ENCODE data around the gene YTHDF1. TPM values are rescaled to one million over a fixed set of nuclear protein-coding genes. Genes with fewer than 3 reads are reported as not detected.
"Not testable (repeated sequence)": the region's sequence is repeated elsewhere in the genome, so short reads cannot be mapped to it uniquely, and the experiment has no call there.

The YTHDF1 gene
- total RNA-seq, 1 donor from 2014 or later: 32.6 TPM

DNA sequence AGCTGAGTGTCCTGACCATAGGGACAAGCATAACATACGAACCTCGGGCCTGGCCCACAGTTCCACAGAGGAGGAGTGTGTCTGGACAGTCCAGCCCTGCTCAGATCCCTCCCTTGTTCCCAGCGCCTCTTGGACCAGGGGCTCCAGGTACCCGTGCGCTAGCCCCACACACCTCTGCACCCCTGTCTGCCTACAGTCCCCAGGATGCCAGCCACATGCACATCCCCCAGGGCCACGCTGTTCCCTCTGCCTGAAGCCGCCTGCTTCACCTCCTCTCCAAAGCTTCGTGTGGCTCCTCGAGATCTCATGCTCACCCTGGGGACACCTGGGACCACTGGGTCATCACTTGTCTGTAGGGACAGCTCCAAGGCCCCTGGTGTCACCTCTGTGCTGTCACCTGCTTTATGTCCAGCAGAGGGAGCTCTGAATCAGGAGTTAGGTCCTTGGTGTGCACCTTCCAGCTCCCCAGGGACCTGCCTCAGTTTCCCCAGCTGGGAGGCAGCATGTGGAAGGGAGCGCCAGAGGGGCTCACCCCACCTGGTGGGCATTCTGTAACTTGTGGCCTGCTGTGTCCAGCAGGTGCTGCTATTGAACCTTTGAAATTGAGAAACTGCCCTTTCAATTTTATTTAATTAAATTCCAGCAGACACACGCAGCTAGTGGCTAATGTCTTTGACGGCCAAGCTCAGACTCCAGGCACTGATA lies 7.3 kb upstream of the YTHDF1 start:
- H3K4me3 Mint-ChIP-seq: no peak overlapping the region
- intact Hi-C loops (cut with micrococcal nuclease): loop anchor here (1.0 to 5.0 kb wide), 2 partner anchors 68 to 749 kb away; no protein-coding TSS in a partner anchor
- POLR2A ChIA-PET: no interaction called here
- no peaks in the 10 kb centered on the region for H3K9me3 Mint-ChIP-seq
- H3K27ac Mint-ChIP-seq: no peak overlapping the region
- peak; percentile 65 for ATAC-seq (ENCODE audit: low read depth)
- H3K27me3 Mint-ChIP-seq: peaks cover 11% of the 10 kb centered on the region
- CTCF ChIA-PET: interaction anchor here (0.7 to 3.0 kb wide), 18 partner anchors 9 to 750 kb away, joined by 3 to 10 read pairs (median 4); partner anchors contain the start of gene BIRC7
- TF ChIP-seq, protein P1, sequence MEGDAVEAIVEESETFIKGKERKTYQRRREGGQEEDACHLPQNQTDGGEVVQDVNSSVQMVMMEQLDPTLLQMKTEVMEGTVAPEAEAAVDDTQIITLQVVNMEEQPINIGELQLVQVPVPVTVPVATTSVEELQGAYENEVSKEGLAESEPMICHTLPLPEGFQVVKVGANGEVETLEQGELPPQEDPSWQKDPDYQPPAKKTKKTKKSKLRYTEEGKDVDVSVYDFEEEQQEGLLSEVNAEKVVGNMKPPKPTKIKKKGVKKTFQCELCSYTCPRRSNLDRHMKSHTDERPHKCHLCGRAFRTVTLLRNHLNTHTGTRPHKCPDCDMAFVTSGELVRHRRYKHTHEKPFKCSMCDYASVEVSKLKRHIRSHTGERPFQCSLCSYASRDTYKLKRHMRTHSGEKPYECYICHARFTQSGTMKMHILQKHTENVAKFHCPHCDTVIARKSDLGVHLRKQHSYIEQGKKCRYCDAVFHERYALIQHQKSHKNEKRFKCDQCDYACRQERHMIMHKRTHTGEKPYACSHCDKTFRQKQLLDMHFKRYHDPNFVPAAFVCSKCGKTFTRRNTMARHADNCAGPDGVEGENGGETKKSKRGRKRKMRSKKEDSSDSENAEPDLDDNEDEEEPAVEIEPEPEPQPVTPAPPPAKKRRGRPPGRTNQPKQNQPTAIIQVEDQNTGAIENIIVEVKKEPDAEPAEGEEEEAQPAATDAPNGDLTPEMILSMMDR (IDR thresholded peaks at IDR 0.05): peak; percentile 42
- no peaks in the 10 kb centered on the region for H3K4me1 Mint-ChIP-seq
- no peaks in the 10 kb centered on the region for H3K36me3 Mint-ChIP-seq (ENCODE audit: low read depth)
- no peak for DNase-seq

- TF ChIP-seq, protein P1 (IDR thresholded peaks at IDR 0.05): no peak
- Mint-ChIP-seq H3K27ac (no peak overlapping the region), H3K4me1 (no peaks in the 10 kb centered on the region), H3K36me3 (ENCODE audit: low read depth) (no peaks in the 10 kb centered on the region), H3K27me3 (peaks cover 11% of the 10 kb centered on the region), H3K9me3 (no peaks in the 10 kb centered on the region), H3K4me3 (no peak overlapping the region)
- POLR2A ChIA-PET: no interaction called here
- DNase-seq (no peak), ATAC-seq (ENCODE audit: low read depth) (no peak)
- intact Hi-C loops (cut with micrococcal nuclease): loop anchor here (5.0 kb wide), 1 partner anchor 750 kb away; no protein-coding TSS in a partner anchor
- CTCF ChIA-PET: interaction anchor here (1.1 to 2.0 kb wide), 5 partner anchors 13 to 155 kb away, joined by 3 to 8 read pairs (median 5); partner anchors contain the start of gene BIRC7
These were observed 6.6 kb upstream of the YTHDF1 start for GRCh38 chr20:63222541-63222940.

- H3K4me1 Mint-ChIP-seq; DNase-seq; H3K27me3 Mint-ChIP-seq; H3K36me3 Mint-ChIP-seq (ENCODE audit: low read depth); H3K27ac Mint-ChIP-seq; H3K9me3 Mint-ChIP-seq; H3K4me3 Mint-ChIP-seq; POLR2A ChIA-PET; ATAC-seq (ENCODE audit: low read depth); CTCF ChIA-PET: not testable (repeated sequence)
- intact Hi-C loops (cut with micrococcal nuclease): loop anchor here (5.0 kb wide), 1 partner anchor 751 kb away; no protein-coding TSS in a partner anchor
These were observed 5.6 kb upstream of the YTHDF1 start for GRCh38 chr20:63221400-63222053.

GRCh38 chr20:63220696-63221399 lies 4.9 kb upstream of the YTHDF1 start:
- no peak overlapping the region for H3K4me3 Mint-ChIP-seq
- H3K9me3 Mint-ChIP-seq: no peaks in the 10 kb centered on the region
- TF ChIP-seq, protein P1 (IDR thresholded peaks at IDR 0.05): no peak
- ChIA-PET POLR2A (no interaction called here), CTCF (no interaction called here)
- peaks cover 6% of the 10 kb centered on the region for H3K27me3 Mint-ChIP-seq
- no peak overlapping the region for H3K27ac Mint-ChIP-seq
- peaks cover 6% of the 10 kb centered on the region for H3K4me1 Mint-ChIP-seq
- no peaks in the 10 kb centered on the region for H3K36me3 Mint-ChIP-seq (ENCODE audit: low read depth)
- no peak for ATAC-seq (ENCODE audit: low read depth)
- DNase-seq: no peak
- intact Hi-C loops (cut with micrococcal nuclease): loop anchor here (5.0 kb wide), 1 partner anchor 751 kb away; no protein-coding TSS in a partner anchor

DNA sequence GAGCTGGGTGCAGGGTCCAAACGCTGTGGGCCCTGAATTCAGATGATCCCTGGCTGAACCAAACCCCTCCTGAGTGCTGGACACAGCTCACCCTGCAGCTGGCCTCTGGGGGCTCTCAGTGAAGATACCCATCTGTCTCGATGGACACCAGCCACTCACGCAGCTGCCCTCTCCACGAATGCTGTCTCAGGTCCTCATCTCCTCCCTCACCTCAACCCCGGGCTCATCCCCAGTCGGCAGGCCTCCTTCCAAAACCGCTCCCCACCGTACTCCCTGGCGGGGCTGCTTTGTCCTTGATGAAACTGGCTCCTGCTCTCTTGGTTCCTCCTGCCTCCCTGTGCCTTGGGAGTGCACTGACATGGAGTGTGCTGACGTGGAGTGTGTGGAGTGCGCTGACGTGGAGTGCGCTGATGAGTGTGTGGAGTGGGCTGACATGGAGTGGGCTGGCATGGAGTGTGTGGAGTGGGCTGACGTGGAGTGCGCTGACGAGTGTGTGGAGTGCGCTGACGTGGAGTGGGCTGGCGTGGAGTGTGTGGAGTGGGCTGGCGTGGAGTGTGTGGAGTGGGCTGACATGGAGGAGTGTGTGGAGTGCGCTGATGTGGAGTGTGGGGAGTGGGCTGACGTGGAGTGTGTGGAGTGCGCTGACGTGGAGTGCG lies 4.1 kb upstream of the YTHDF1 start:
- H3K4me1 Mint-ChIP-seq: peaks cover 10% of the 10 kb centered on the region
- peaks cover 4% of the 10 kb centered on the region for H3K36me3 Mint-ChIP-seq (ENCODE audit: low read depth)
- ATAC-seq (ENCODE audit: low read depth) (no peak), DNase-seq (no peak)
- TF ChIP-seq, protein P1 (IDR thresholded peaks at IDR 0.05): no peak
- no peak overlapping the region for H3K27ac Mint-ChIP-seq
- intact Hi-C loops (cut with micrococcal nuclease): loop anchor here (5.0 kb wide), 1 partner anchor 752 kb away; no protein-coding TSS in a partner anchor
- CTCF ChIA-PET: no interaction called here
- POLR2A ChIA-PET: no interaction called here
- no peak overlapping the region for H3K4me3 Mint-ChIP-seq
- H3K27me3 Mint-ChIP-seq: peaks cover 6% of the 10 kb centered on the region
- H3K9me3 Mint-ChIP-seq: no peaks in the 10 kb centered on the region

All from activated B cell treated with CpG ODN at 0.5 μM for 24 hours (primary cell).